Activated B cell treated with CpG ODN at 0.5 μM for 24 hours (primary cell): Measurements from ENCODE around the gene TNFRSF11A. TPM values are rescaled to one million over a fixed set of nuclear protein-coding genes. Genes with fewer than 3 reads are reported as not detected.

ENCODE experiments used
- ATAC-seq: fragments of 200-7000 bp; cut with Tn5 transposase; one replicate; pipeline ENCODE4 v1.10.0; 2021; ENCODE audit warnings: low read depth, mild to moderate bottlenecking, moderate library complexity
- CTCF ChIA-PET: fragments of 350-600 bp; sonication (Branson Sonifier 250); formaldehyde crosslinking; loops from one replicate; lab custom pipeline; 2021; ENCODE audit warnings: antibody characterized with exemption; lab: Charles Lee
- POLR2A ChIA-PET: fragments of 350-600 bp; sonication (Branson Sonifier 250); formaldehyde crosslinking; loops from one replicate; lab custom pipeline; 2021; ENCODE audit warnings: antibody characterized with exemption; lab: Charles Lee
- DNase-seq: peaks from one replicate; pipeline ENCODE4 v3.0.0; 2022
- H3K27ac Mint-ChIP-seq: one replicate; pipeline ENCODE4 v1.8.0; 2020; ENCODE audit warnings: mixed read lengths
- H3K27me3 Mint-ChIP-seq: one replicate; pipeline ENCODE4 v1.8.0; 2021; ENCODE audit warnings: mixed read lengths
- H3K36me3 Mint-ChIP-seq: one replicate; pipeline ENCODE4 v1.8.0; 2021; ENCODE audit warnings: low read depth, mixed read lengths
- H3K4me1 Mint-ChIP-seq: one replicate; pipeline ENCODE4 v1.8.0; 2021; ENCODE audit warnings: mixed read lengths
- H3K4me3 Mint-ChIP-seq: one replicate; pipeline ENCODE4 v1.8.0; 2020; ENCODE audit warnings: mild to moderate bottlenecking, mixed read lengths
- H3K9me3 Mint-ChIP-seq: one replicate; pipeline ENCODE4 v1.8.0; 2020; ENCODE audit warnings: mixed read lengths
- intact Hi-C: fragments of 100-400 bp; cut with micrococcal nuclease; formaldehyde crosslinking; loops from one replicate; pipeline ENCODE4 v1.15.1; 2024
- total RNA-seq: library from RNA; stranded (reverse); gene quantifications from 2 replicates; pipeline ENCODE4 v1.2.3, GENCODE V29; 2022
- TF ChIP-seq, protein P1 (sequence below): fragments of 200-600 bp; IDR thresholded peaks from one replicate; pipeline ENCODE4 v1.8.0; 2022; ENCODE audit warnings: antibody characterized with exemption, mild to moderate bottlenecking

The TNFRSF11A gene
- total RNA-seq, 1 donor from 2014 or later, result 0.24 TPM

DNA sequence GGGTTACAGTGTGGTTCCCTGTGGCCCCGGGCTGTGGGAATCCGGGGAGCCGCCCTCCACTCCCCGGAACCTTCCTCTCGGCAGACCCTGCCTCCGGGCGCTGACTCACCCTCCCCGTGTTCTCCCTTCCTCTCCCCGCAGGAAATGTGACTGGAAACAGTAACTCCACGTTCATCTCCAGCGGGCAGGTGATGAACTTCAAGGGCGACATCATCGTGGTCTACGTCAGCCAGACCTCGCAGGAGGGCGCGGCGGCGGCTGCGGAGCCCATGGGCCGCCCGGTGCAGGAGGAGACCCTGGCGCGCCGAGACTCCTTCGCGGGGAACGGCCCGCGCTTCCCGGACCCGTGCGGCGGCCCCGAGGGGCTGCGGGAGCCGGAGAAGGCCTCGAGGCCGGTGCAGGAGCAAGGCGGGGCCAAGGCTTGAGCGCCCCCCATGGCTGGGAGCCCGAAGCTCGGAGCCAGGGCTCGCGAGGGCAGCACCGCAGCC, 59.5 kb downstream of the TNFRSF11A start:
- TF ChIP-seq, protein P1, sequence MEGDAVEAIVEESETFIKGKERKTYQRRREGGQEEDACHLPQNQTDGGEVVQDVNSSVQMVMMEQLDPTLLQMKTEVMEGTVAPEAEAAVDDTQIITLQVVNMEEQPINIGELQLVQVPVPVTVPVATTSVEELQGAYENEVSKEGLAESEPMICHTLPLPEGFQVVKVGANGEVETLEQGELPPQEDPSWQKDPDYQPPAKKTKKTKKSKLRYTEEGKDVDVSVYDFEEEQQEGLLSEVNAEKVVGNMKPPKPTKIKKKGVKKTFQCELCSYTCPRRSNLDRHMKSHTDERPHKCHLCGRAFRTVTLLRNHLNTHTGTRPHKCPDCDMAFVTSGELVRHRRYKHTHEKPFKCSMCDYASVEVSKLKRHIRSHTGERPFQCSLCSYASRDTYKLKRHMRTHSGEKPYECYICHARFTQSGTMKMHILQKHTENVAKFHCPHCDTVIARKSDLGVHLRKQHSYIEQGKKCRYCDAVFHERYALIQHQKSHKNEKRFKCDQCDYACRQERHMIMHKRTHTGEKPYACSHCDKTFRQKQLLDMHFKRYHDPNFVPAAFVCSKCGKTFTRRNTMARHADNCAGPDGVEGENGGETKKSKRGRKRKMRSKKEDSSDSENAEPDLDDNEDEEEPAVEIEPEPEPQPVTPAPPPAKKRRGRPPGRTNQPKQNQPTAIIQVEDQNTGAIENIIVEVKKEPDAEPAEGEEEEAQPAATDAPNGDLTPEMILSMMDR, result no peak
- POLR2A ChIA-PET, result no interaction called here
- no peak for ATAC-seq
- Mint-ChIP-seq H3K4me3 (no peak overlapping the region), H3K4me1 (no peaks in the 10 kb centered on the region), H3K27me3 (peaks cover 6% of the 10 kb centered on the region), H3K27ac (no peak overlapping the region), H3K9me3 (peaks cover 3% of the 10 kb centered on the region), H3K36me3 (no peaks in the 10 kb centered on the region)
- intact Hi-C loops, result no loop called here
- DNase-seq, result no peak
- CTCF ChIA-PET, result no interaction called here

DNA sequence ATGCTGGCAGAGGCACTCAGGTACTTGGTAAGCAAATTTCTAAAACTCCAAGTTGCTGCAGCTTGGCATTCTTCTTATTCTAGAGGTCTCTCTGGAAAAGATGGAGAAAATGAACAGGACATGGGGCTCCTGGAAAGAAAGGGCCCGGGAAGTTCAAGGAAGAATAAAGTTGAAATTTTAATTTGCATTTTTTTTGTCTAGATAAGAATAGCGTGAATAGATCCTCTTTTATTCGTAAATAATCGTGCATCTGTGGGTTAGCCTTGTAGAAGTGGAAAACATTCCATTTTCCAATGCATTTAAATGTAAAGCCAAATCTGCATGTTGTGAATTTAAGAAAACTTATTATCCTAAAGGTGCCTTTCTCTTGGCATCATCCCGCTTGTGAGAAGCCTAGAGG, 61.0 kb downstream of the TNFRSF11A start:
- Mint-ChIP-seq H3K9me3 (peaks cover 3% of the 10 kb centered on the region), H3K4me1 (no peaks in the 10 kb centered on the region), H3K4me3 (no peak overlapping the region), H3K27me3 (peaks cover 6% of the 10 kb centered on the region), H3K27ac (no peak overlapping the region), H3K36me3 (no peaks in the 10 kb centered on the region)
- ChIA-PET CTCF (no interaction called here), POLR2A (no interaction called here)
- intact Hi-C loops, result no loop called here
- DNase-seq, result no peak
- TF ChIP-seq, protein P1, result no peak
- ATAC-seq, result no peak

DNA sequence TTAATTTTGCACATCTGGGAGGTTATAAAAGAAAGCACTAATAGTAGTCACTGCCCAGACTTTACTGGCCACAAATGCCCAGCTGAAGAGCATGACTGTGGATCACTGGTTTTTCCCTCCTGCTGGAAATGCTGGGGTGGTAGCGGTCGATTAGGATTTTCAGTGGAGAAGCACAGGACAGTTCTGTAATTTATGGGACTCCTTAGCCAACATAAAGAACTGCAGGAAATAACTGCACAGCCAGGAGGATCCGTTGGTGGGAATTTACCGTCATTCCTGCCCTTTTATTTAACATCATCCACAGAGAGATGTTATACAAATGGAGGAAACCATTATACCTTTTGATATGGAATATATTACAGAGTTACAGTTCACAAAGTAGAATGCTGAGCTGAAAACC, 61.5 kb downstream of the TNFRSF11A start:
- intact Hi-C loops, result no loop called here
- CTCF ChIA-PET, result no interaction called here
- Mint-ChIP-seq H3K9me3 (peaks cover 3% of the 10 kb centered on the region), H3K4me3 (no peak overlapping the region), H3K27me3 (peaks cover 6% of the 10 kb centered on the region), H3K36me3 (no peaks in the 10 kb centered on the region), H3K27ac (no peak overlapping the region), H3K4me1 (no peaks in the 10 kb centered on the region)
- POLR2A ChIA-PET, result no interaction called here
- DNase-seq, result no peak
- TF ChIP-seq, protein P1, result no peak
- ATAC-seq, result no peak

DNA sequence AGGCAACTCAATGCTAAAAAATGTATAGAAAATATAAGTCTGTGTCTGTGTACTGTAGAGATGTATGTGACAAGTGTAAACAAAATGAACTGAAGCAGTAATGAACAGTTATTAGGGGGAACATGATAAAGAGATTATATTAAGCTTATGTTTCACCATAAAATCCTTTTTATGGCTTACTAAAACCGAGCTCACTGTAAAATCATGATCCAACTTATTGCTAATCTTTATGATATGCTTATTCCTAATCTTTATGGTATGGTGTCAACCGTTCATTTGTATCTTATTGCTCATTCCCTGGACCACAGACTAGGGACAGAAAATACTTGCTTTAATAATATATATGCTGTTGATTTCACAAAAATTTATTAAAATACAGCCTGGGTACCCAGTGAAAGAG, 62.1 kb downstream of the TNFRSF11A start:
- ChIA-PET CTCF (no interaction called here), POLR2A (no interaction called here)

DNA sequence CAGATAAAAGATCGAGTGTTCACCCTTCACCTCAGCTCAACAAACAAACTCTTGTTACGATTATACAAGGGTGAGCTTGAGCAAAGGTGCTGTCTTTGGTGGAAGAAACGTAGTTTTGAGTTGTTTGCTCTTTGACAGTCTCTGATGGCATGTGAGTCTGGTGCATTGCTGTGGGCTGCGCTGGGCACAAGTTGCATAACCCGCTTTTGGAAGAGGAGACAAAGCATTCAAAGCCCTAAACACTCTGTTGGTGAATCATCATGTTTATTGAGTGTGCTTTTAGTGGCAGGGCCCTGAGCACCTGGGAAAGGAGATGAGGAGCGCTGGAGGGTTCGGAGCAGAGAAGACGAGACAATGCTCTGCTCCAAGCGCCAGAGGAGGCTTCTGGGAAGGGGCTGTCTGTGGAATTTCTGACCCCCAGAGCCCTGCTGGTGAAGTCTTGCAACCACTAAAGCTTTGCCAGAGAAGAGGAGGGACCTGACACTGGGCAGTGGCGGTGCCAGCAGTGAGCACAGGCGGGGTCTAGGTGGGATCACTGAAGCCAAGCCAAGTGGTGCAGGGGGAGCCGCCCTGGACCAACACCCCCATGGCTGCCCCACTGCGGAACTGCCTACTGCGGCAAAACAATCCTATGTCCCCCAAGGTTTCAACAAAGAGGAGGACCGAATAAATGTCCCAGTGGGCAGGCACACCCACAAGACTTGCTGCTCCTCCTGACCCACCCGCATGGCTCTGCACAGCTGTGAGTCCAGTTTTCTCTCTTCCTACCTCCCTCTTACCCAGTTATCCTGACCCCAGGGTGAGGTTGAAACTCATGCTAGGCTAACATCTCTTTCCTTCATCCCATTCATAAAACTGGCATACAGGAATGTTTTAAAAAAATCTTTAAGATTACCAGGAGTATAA, 64.0 kb downstream of the TNFRSF11A start:
- no peaks in the 10 kb centered on the region for H3K9me3 Mint-ChIP-seq
- no peak for ATAC-seq

More for the DNA sequence above, 62.1 kb downstream of the TNFRSF11A start:
- Mint-ChIP-seq H3K36me3 (no peaks in the 10 kb centered on the region), H3K9me3 (peaks cover 3% of the 10 kb centered on the region), H3K4me1 (no peaks in the 10 kb centered on the region), H3K4me3 (no peak overlapping the region), H3K27me3 (peaks cover 6% of the 10 kb centered on the region), H3K27ac (no peak overlapping the region)
- ATAC-seq, result no peak
- TF ChIP-seq, protein P1, result no peak
- DNase-seq, result no peak
- intact Hi-C loops, result no loop called here

More for the DNA sequence above, 64.0 kb downstream of the TNFRSF11A start:
- TF ChIP-seq, protein P1, result no peak
- ChIA-PET CTCF (no interaction called here), POLR2A (no interaction called here)
- Mint-ChIP-seq H3K27ac (no peak overlapping the region), H3K36me3 (no peaks in the 10 kb centered on the region), H3K4me1 (no peaks in the 10 kb centered on the region), H3K4me3 (no peak overlapping the region), H3K27me3 (peaks cover 2% of the 10 kb centered on the region)
- DNase-seq, result no peak
- intact Hi-C loops, result no loop called here
